H1 (cell line): Measurements from ENCODE around the gene CCDC14. TPM values are rescaled to one million over a fixed set of nuclear protein-coding genes. Genes with fewer than 3 reads are reported as not detected.

Experiments
- E2F6 ChIP-seq: IDR thresholded peaks from 2 replicates; pipeline ENCODE4 v1.6.1; 2012; ENCODE audit warnings: inconsistent platforms
- KDM1A ChIP-seq: fragments of 200-600, 300-600 bp; sonication (generic); IDR thresholded peaks from 2 replicates; pipeline ENCODE4 v1.7.1; 2016; ENCODE audit warnings: mild to moderate bottlenecking, low read length, borderline replicate concordance
- KDM4A ChIP-seq: IDR thresholded peaks from one replicate; pipeline ENCODE4 v1.7.1; 2012; ENCODE audit warnings: low read depth, mild to moderate bottlenecking, moderate library complexity, low read length, inconsistent platforms; ENCODE audit not compliant: severe bottlenecking
- SIX5 ChIP-seq: IDR thresholded peaks from 2 replicates; pipeline ENCODE4 v1.6.1; 2011; ENCODE audit warnings: mild to moderate bottlenecking, low read depth, low read length
- SP4 ChIP-seq: IDR thresholded peaks from 2 replicates; pipeline ENCODE4 v1.6.1; 2012; ENCODE audit warnings: low read length, inconsistent platforms
- TAF1 ChIP-seq: IDR thresholded peaks from 2 replicates; pipeline ENCODE4 v1.6.1; 2011; ENCODE audit warnings: mild to moderate bottlenecking, low read depth, low read length
- polyA plus RNA-seq, 7 experiments: library from polyadenylated mRNA; depleted of rRNA in 3 of 7; stranded (reverse) in 5 of 7; unstranded in 2 of 7; fragments of >200 nt in 5 of 7; fragments of 200-250 nt in 2 of 7; gene quantifications; 1 replicate in 5 of 7; 2 replicates in 1 of 7; 4 replicates in 1 of 7; pipeline versions ENCODE4 v1.2.1 to v1.2.3, GENCODE V29; 2011 to 2013; ENCODE audit warnings: missing spikeins in 2 of 7, mixed read lengths in 2 of 7
- total RNA-seq: library from RNA; stranded (reverse); fragmentation: NEBNext Ultra II Directional; extraction: Animal tissue kit (Norgen Biotek cat#: 25700); gene quantifications from 2 replicates; pipeline ENCODE4 v1.2.1, GENCODE V29; 2021

Gene CCDC14
- total and polyA plus RNA-seq, 2 of the 8 experiments (the other 6 are each of a cell fraction or from before 2014, with no cell fraction given), result 53.6 to 95.7 TPM

DNA sequence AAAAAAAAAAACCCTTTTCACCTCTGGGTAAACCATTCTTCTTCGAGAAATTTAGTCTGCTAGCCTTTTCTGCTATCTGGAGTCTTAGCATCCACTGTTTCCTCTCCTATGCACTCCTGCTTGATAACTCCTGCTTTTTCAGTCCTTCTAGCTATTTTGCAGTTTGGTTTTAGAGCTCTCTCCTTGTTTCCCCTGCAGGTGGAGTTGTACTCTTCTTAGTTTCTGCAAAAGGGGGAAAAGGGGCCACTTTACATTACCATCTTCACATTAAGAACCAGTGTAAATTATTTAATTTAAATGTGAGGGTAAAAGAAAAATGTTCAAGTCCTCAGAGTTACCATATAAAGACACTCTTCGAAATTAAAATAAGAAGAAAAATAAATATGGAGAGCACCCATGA, 53.3 kb downstream of the CCDC14 start (continued):
- no peak for TF ChIP-seq E2F6
- TF ChIP-seq TAF1, result no peak
- no peak for TF ChIP-seq KDM1A
- no peak for TF ChIP-seq SP4
- TF ChIP-seq KDM4A, result no peak
- no peak for TF ChIP-seq SIX5
